DMS 273 (cell line): ENCODE results near the gene UBE2F.
"Not testable (repeated sequence)": the region's sequence is repeated elsewhere in the genome, so short reads cannot be mapped to it uniquely, and the experiment has no call there.

Experiments
- DNase-seq: peaks from one replicate; lab custom pipeline; 2025; ENCODE audit not compliant: unreplicated experiment; lab: John Stamatoyannopoulos, UW

Gene UBE2F

GRCh38 chr2:237943395-237944094 is 23.3 kb upstream of the UBE2F start:
- DNase-seq: peak; percentile 33

- peak; percentile 44 for DNase-seq
These were observed 22.5 kb upstream of the UBE2F start for GRCh38 chr2:237944302-237944701.

GRCh38 chr2:237946423-237946822 is 20.4 kb upstream of the UBE2F start:
- no peak for DNase-seq

- DNase-seq: not testable (repeated sequence)
These were observed 15.5 kb upstream of the UBE2F start for GRCh38 chr2:237951354-237951753.

DNA sequence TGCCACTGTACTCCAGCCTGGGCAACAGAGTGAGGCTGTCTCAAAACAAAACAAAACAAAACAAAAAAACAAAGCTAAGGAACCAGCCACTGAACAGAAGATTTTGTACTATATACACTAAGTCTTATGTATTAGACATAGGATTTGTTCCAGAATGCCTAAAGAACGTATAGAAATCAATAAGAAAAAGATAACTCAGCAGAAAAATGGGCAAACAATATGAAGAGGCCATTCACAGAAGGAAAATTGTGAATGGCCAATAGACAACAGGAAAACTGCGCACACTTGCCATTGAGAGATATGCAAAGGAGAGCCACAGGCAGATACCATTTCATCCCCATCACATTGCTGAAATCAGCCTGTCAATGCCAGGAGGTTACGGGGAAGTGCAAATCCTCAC is 14.9 kb upstream of the UBE2F start:
- no peak for DNase-seq

- no peak for DNase-seq
These were observed 14.0 kb upstream of the UBE2F start for GRCh38 chr2:237952851-237953250.

GRCh38 chr2:237955640-237956401 is 11.0 kb upstream of the UBE2F start:
- no peak for DNase-seq

DNA sequence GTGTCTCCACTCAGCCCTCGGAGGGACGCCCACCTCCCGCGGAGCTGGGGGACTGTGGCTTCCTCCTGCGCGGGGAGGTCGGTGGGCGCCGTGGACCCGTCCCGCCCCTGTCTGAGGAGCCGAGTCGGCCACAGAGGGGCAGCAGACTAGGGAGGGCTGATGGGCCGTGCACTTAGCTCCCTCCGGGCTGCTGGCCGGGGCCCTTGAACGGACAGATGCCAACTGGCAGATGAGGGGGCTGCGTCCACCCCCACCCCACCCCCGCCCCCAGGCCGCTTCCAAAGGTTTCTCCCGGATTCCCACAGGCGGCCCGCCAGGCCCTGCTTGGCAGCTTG is 10.4 kb upstream of the UBE2F start:
- no peak for DNase-seq

GRCh38 chr2:237961637-237962036 is 5.2 kb upstream of the UBE2F start:
- peak; percentile 27 for DNase-seq

DNA sequence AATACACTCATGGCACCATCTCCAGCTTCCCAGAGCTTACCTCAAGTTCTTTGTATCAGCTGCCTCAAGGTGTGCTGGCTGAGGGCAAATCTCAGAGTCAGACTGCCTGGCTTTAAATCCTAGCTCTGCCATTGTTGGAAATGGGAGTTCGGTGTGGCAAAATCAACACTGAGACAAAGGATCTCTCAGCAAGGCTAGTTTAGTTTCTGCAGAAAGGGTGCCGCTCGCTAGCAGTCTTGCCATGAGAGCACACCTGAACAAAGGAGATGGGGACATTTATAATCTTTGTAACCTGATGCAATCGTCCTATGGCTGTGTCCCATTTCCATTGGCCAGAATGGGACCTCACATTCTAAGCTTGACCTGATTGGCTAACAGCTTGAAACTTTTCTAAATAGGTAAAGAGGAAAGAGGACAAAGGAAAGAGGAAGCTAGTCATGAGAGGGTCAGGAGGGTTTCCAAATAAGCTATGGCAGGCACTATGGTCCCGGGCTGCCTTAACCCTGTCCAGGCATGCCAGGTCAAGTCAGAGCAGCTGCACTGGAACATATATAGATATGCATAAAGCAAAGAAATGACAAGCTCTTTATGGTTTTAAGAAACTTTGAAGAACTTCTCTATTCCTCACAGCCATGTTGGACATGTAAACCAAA is 4.3 kb upstream of the UBE2F start:
- DNase-seq: no peak

DNA sequence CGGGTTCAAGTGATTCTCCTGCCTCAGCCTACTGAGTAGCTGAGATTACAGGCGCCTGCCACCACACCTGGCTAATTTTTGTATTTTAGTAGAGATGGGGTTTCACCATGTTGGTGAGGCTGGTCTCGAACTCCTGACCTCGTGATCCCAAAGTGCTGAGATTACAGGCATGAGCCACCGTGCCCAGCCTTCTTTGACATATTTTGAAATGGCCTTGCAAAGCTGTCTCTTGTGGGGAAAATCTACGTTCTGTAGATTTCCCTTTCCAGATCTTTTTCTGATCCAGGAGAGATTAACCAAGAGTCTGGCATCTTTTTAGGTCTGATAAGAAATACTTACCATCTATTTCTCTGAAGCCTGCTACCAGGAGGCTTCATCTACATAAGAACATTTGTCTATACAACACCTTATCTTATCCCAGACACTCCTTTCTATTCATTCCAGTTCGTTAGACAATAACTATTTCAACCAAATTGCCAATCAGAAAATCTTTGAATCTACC is 3.3 kb upstream of the UBE2F start:
- not testable (repeated sequence) for DNase-seq

GRCh38 chr2:237964194-237964577 is 2.6 kb upstream of the UBE2F start:
- DNase-seq: no peak

DNA sequence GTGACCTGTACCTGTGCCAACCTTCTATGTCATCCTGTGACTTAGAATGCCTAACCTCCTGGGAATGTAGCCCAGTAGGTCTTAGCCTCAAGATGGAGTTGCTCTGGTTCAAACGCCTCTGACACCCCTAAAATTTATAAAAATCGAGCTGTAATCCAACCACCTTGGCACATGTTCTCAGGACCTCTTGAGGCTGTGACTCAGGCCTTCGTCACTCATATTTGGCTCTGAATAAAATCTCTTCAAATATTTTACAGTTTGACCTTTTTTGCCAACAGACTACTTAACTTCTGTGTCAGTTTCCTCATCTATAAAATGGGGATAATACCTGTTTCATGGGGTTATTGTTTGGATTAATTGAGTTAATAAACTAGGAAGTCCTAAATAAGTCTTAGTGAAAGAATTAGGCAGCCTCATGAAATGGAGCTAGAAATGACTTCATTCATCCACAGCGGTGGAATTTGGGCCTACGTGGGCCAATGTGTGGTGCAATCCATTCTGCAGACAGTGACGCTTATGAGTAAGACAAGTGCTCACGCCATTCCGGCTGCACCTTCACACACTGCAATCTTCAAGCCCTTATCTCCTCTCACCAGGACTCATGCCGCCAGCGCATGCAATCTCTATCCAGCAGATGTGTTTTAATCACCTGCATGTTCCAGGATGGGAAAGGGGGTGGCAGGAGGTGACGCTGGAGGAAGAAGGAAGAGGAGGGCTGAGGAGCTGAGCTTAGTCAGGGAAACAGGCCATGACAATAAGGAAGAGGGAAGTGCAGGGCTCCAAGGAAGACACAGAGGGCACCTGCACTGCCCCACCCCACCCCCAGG is 2.0 kb upstream of the UBE2F start:
- DNase-seq: no peak

- not testable (repeated sequence) for DNase-seq
These were observed 970 bp upstream of the UBE2F start for GRCh38 chr2:237965844-237966243.

DNA sequence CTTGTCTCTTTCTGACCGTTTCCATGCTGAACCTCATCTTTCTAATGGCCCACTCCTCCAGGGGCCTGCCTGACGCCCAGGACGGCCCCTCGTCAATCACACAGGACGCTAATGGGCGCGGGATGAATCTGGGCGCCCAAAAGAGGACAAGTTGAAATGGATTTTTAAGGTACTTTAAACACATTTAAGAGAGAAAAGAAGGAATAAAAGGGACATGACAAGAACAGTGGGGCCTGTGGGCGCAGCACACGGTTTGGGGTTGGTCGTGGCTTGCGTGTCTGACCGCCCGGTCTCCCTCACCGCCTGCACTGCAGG is 607 bp upstream of the UBE2F start:
- DNase-seq: peak; percentile 36

DNA sequence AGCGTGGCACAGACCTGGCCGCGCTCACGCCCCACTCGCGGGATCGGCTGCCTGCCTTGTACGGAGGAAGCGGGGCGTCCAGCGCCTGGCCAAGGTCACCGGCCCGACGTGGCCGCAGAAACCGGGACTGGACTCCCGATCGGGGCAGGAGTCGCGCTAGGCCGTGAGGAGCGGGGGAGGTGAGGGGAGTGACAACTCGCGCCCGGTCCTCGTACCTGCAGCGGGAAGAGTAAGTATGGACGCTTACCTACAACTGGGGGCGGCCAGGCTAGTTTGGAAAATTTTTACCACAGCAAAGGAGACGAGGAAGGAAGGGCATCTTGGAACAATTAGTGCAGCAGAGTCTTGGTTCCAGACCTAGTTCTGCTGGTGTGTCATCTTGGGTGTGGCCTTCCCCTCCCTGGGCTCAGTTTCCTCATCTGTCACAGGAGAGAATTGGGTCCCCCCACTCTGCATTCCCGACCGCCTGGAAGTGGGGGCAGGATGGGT is 693 bp downstream of the UBE2F start:
- peak; percentile 45 for DNase-seq

DNA sequence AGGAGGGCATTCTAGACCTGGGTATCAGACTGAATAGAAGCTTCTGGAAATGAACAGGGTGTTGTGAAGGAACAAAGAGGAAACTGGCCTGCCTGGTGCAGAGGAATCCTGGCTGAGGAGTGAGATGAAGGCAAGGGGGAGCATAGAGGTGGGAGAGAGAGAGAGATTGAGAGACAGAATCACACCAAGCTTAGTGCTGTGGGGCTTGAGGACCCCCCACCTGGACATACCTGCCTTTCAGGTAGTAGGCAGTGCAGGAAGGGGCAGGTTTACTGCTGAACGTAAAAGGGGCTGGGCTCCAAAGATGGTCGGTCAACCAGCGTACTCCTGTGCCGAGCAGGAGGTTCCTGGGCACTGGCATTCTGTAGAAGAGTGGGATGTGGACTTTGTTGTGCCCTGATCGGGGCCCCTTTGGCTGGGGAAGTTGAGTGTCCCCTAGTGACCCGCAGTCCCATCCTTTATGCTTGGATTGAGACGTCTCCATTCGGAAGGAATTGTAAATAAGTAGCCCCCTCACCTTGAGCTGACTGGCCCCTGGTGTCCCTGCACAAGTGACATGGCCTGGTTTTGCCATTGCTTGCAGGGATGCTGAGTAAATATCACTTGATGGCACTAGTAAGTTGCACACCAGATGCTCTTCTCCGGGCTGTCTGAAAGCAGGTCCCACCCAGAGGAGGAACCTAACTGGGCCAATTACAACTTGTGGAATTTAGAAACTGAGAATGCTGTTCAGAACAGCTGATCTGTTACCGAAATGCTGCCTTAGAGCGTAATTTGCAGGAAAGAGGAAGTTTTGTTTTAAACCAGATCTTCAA is 1.4 kb downstream of the UBE2F start:
- peak; percentile 52 for DNase-seq

DNA sequence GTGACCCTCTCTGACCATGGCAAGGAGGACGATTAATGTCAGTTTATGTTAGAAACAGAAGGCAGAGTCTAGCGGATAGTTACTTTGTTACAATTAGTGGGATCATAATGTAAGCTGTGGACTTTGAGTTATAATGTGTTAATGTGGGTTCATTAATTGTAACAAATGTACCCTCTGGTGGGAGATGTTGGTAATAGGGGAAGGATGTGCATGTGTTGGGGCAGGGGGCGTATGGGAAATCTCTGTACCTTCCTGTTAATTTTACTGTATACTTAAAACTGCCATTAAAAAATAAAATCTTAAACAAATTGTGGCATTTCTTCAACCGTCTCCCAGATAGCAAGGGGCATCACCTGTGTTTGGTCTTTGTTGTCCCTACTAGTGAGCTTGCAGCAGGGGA is 4.8 kb downstream of the UBE2F start:
- no peak for DNase-seq

- no peak for DNase-seq
These were observed 5.4 kb downstream of the UBE2F start for GRCh38 chr2:237972211-237972610.

DNA sequence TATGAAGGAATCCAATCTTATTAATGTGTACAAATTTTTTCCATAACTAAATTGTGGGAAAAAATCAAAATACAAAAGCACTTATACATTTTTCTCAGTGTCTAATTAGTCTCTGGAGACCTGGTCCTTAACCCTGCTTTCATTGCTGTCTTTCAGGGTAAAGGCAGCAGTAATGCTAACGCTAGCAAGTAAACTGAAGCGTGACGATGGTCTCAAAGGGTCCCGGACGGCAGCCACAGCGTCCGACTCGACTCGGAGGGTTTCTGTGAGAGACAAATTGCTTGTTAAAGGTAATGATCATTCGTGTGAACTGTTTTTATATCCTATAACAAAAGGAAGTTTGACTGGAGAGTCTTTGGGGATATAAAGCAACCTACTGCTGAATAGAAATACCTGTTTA is 6.1 kb downstream of the UBE2F start:
- DNase-seq: no peak
